Upper lobe of left lung (tissue), 4 donors: ENCODE data around the gene MAB21L4.

Source experiments
- CTCF ChIP-seq, 6 experiments: fragments of 450-650 bp in 4 of 6; fragments of 200-600 bp in 2 of 6; sonication (generic) in 2 of 6; IDR thresholded peaks; one replicate each; pipeline ENCODE4 v1.5.1; 2016 to 2019; ENCODE audit warnings: antibody characterized with exemption in 6 of 6
- POLR2A ChIP-seq, 4 donors: fragments of 450-650 bp; IDR thresholded peaks; one replicate each; pipeline ENCODE4 v1.5.1; 2016 to 2017; ENCODE audit warnings: antibody characterized with exemption in 4 of 4, mild to moderate bottlenecking in 2 of 4
- POLR2AphosphoS5 ChIP-seq, 2 donors: sonication (generic); formaldehyde crosslinking; IDR thresholded peaks; one replicate each; pipeline ENCODE4 v1.5.1; 2017; ENCODE audit warnings: antibody characterized with exemption in 2 of 2

GRCh38 chr2:240901986-240902614 is 6.1 kb upstream of the MAB21L4 start:
- TF ChIP-seq CTCF (IDR thresholded peaks at IDR 0.05): no peak
- no peak for TF ChIP-seq POLR2A (IDR thresholded peaks at IDR 0.05)
- TF ChIP-seq POLR2AphosphoS5 (IDR thresholded peaks at IDR 0.05): no peak
